Fibroblast of villous mesenchyme (primary cell): Measurements from ENCODE around the gene PFN1. TPM values are rescaled to one million over a fixed set of nuclear protein-coding genes. Genes with fewer than 3 reads are reported as not detected.

ENCODE experiments used
- DNase-seq: peaks from one replicate; pipeline ENCODE4 v3.0.0-alpha.2; 2010; ENCODE audit warnings: low read depth
- H3K4me3 ChIP-seq: 2 replicates; pipeline ENCODE4 v1.5.1; 2011; ENCODE audit warnings: low read depth, mild to moderate bottlenecking, low read length
- total RNA-seq: library from RNA; depleted of rRNA; stranded (reverse); fragments of >200 nt; gene quantifications from 2 replicates; pipeline ENCODE4 v1.2.3, GENCODE V29; 2012
- TF ChIP-seq, protein P1 (sequence below): IDR thresholded peaks from 2 replicates; pipeline ENCODE4 v1.5.1; 2012; ENCODE audit warnings: low read depth, mild to moderate bottlenecking, low read length; ENCODE audit not compliant: insufficient read depth

Gene PFN1
- total RNA-seq, 1 donor = 581 TPM

- no peak for DNase-seq
- H3K4me3 ChIP-seq = no peak overlapping the region
- TF ChIP-seq, protein P1, sequence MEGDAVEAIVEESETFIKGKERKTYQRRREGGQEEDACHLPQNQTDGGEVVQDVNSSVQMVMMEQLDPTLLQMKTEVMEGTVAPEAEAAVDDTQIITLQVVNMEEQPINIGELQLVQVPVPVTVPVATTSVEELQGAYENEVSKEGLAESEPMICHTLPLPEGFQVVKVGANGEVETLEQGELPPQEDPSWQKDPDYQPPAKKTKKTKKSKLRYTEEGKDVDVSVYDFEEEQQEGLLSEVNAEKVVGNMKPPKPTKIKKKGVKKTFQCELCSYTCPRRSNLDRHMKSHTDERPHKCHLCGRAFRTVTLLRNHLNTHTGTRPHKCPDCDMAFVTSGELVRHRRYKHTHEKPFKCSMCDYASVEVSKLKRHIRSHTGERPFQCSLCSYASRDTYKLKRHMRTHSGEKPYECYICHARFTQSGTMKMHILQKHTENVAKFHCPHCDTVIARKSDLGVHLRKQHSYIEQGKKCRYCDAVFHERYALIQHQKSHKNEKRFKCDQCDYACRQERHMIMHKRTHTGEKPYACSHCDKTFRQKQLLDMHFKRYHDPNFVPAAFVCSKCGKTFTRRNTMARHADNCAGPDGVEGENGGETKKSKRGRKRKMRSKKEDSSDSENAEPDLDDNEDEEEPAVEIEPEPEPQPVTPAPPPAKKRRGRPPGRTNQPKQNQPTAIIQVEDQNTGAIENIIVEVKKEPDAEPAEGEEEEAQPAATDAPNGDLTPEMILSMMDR = no peak
Observed at GRCh38 chr17:4972752-4973151, 24.4 kb upstream of the PFN1 start.

GRCh38 chr17:4972322-4972721 lies 24.0 kb upstream of the PFN1 start:
- no peak overlapping the region for H3K4me3 ChIP-seq
- TF ChIP-seq, protein P1 = no peak
- no peak for DNase-seq

- TF ChIP-seq, protein P1 = no peak
- no peak for DNase-seq
- H3K4me3 ChIP-seq = no peak overlapping the region
Observed at GRCh38 chr17:4971826-4972225, 23.5 kb upstream of the PFN1 start.

- no peak overlapping the region for H3K4me3 ChIP-seq
- DNase-seq = no peak
- TF ChIP-seq, protein P1 = no peak
Observed at GRCh38 chr17:4970273-4970672, 21.9 kb upstream of the PFN1 start.

DNA sequence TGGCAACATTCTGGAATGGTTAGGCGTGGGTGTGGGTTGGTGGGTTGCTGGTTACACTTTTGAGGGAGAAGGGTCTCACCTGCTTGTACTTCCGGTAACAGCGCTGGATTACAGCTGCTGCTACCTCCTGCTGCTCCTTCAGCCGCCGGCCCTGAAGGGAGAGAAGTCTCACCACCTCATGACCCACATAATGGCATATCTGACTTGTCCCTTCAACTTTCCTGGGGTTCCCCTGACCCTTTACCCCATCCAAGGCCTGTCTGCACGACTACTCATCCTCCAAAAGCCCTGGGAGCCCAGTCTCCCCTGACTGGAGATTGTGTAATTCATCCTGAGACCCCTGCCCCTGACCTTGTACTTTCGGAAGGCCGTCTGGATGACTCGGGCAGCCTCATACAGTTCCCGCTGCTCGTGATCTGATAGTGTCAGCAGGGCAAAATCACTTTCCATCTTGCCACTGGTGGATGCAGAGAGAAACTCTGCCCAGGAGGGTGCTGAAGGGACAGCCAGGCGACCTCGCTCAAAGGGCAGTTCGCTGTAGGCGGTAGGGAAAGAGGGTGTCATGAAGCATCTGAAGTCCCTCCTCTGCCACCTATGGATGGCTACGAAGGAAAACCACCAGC lies 21.3 kb upstream of the PFN1 start:
- peak; percentile 49 for DNase-seq
- TF ChIP-seq, protein P1 = no peak
- peak overlapping the region; percentile 94 for H3K4me3 ChIP-seq

DNA sequence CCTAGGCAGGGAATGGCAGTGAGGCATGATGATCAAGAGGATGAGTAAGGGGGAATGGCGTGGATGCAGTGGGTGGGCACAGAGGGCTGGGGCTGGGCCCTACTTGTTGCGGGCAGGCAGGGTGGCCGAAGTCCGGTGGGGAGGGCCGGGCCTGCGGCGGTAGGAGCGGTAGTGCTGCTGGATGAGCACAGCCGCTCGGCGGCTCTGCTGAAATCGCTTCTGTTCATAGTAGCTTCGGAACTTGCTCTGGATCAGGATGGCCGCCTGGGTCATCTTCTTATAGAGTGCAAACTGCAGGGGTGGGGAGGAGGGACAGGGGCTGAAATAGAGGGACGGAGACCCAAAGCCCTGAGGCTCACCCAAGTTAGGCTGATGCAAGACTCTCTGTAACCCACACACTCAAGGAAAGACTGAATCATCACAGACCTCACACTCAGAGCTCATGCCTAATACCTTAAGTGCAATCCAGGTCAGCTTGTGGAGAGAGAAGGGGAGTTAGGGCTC lies 20.8 kb upstream of the PFN1 start:
- peak; percentile 95 for DNase-seq
- TF ChIP-seq, protein P1 = no peak
- H3K4me3 ChIP-seq = peak overlapping the region; percentile 94
